Ishikawa (cell line): ENCODE results near the gene STRN.

Experiments used
- CEBPB ChIP-seq: IDR thresholded peaks from 2 replicates; pipeline ENCODE4 v1.6.1; 2012
- CREB1 ChIP-seq: IDR thresholded peaks from 2 replicates; pipeline ENCODE4 v1.6.1; 2012; ENCODE audit warnings: low read depth
- EGR1 ChIP-seq: IDR thresholded peaks from 2 replicates; pipeline ENCODE4 v1.6.1; 2012
- EP300 ChIP-seq: IDR thresholded peaks from 2 replicates; pipeline ENCODE4 v1.6.1; 2012; ENCODE audit warnings: borderline replicate concordance
- MAX ChIP-seq: IDR thresholded peaks from 2 replicates; pipeline ENCODE4 v1.6.1; 2012
- NFIC ChIP-seq: IDR thresholded peaks from 2 replicates; pipeline ENCODE4 v1.6.1; 2012
- RAD21 ChIP-seq: IDR thresholded peaks from 2 replicates; pipeline ENCODE4 v1.6.1; 2012; ENCODE audit warnings: low read depth
- TAF1 ChIP-seq: IDR thresholded peaks from 2 replicates; pipeline ENCODE4 v1.6.1; 2012; ENCODE audit warnings: low read depth, mild to moderate bottlenecking
- TEAD4 ChIP-seq: IDR thresholded peaks from 2 replicates; pipeline ENCODE4 v1.6.1; 2012
- YY1 ChIP-seq: IDR thresholded peaks from 2 replicates; pipeline ENCODE4 v1.6.1; 2012; ENCODE audit warnings: low read depth
- ZBTB7A ChIP-seq: IDR thresholded peaks from 2 replicates; pipeline ENCODE4 v1.6.1; 2012; ENCODE audit warnings: low read depth
- TF ChIP-seq, protein P1 (sequence below): IDR thresholded peaks from 2 replicates; pipeline ENCODE4 v1.6.1; 2012; ENCODE audit warnings: low read depth, mild to moderate bottlenecking

- TF ChIP-seq MAX: no peak
- TF ChIP-seq CREB1: no peak
- TF ChIP-seq, protein P1, sequence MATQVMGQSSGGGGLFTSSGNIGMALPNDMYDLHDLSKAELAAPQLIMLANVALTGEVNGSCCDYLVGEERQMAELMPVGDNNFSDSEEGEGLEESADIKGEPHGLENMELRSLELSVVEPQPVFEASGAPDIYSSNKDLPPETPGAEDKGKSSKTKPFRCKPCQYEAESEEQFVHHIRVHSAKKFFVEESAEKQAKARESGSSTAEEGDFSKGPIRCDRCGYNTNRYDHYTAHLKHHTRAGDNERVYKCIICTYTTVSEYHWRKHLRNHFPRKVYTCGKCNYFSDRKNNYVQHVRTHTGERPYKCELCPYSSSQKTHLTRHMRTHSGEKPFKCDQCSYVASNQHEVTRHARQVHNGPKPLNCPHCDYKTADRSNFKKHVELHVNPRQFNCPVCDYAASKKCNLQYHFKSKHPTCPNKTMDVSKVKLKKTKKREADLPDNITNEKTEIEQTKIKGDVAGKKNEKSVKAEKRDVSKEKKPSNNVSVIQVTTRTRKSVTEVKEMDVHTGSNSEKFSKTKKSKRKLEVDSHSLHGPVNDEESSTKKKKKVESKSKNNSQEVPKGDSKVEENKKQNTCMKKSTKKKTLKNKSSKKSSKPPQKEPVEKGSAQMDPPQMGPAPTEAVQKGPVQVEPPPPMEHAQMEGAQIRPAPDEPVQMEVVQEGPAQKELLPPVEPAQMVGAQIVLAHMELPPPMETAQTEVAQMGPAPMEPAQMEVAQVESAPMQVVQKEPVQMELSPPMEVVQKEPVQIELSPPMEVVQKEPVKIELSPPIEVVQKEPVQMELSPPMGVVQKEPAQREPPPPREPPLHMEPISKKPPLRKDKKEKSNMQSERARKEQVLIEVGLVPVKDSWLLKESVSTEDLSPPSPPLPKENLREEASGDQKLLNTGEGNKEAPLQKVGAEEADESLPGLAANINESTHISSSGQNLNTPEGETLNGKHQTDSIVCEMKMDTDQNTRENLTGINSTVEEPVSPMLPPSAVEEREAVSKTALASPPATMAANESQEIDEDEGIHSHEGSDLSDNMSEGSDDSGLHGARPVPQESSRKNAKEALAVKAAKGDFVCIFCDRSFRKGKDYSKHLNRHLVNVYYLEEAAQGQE: no peak
- TF ChIP-seq TAF1: no peak
- no peak for TF ChIP-seq CEBPB
- no peak for TF ChIP-seq EP300
- TF ChIP-seq TEAD4: no peak
- TF ChIP-seq NFIC: no peak
- TF ChIP-seq YY1: no peak
- TF ChIP-seq EGR1: no peak
- no peak for TF ChIP-seq ZBTB7A
- no peak for TF ChIP-seq RAD21
Observed at GRCh38 chr2:36941867-36942266, 24.5 kb downstream of the STRN start.
